Esophagus mucosa (tissue), 1 donor: Measurements from ENCODE around the gene RACGAP1. TPM values are rescaled to one million over a fixed set of nuclear protein-coding genes. Genes with fewer than 3 reads are reported as not detected.

Experiments
- ATAC-seq: fragments of 200-7000 bp; cut with Tn5 transposase; one replicate; pipeline ENCODE4 v1.9.1; 2020
- total RNA-seq: library from RNA; stranded (reverse); gene quantifications from one replicate; pipeline ENCODE4 v1.2.4, GENCODE V29; 2023
- donor health status: DM: yes; HTN: yes; CAD: no.

RACGAP1 gene
- total RNA-seq, 1 donor from 2014 or later, result 47.6 TPM

GRCh38 chr12:49953961-49954846 lies 71.1 kb downstream of the RACGAP1 start:
- ATAC-seq, result no peak

- ATAC-seq, result peak; percentile 63
These were observed 72.1 kb downstream of the RACGAP1 start for GRCh38 chr12:49953151-49953550.

GRCh38 chr12:49952391-49953055 lies 72.8 kb downstream of the RACGAP1 start:
- ATAC-seq, result no peak

- ATAC-seq, result no peak
These were observed 73.7 kb downstream of the RACGAP1 start for GRCh38 chr12:49951411-49952240.

- no peak for ATAC-seq
These were observed 74.7 kb downstream of the RACGAP1 start, which contains the start of gene AQP2 for GRCh38 chr12:49950273-49951251. Gene AQP2 (plus strand): TSS chr12:49950737. CDS start chr12:49950831, 94 bp downstream.

- no peak for ATAC-seq
These were observed 75.4 kb downstream of the RACGAP1 start for GRCh38 chr12:49949866-49950265.

GRCh38 chr12:49948866-49949845 lies 76.1 kb downstream of the RACGAP1 start:
- ATAC-seq, result no peak

- ATAC-seq, result no peak
These were observed 77.6 kb downstream of the RACGAP1 start for GRCh38 chr12:49947593-49948226.

GRCh38 chr12:49946497-49946896 lies 78.8 kb downstream of the RACGAP1 start:
- no peak for ATAC-seq

- ATAC-seq, result no peak
These were observed 79.2 kb downstream of the RACGAP1 start for GRCh38 chr12:49946086-49946485.

GRCh38 chr12:49945394-49946080 lies 79.8 kb downstream of the RACGAP1 start:
- peak; percentile 66 for ATAC-seq

GRCh38 chr12:49944718-49945117 lies 80.6 kb downstream of the RACGAP1 start:
- no peak for ATAC-seq

- ATAC-seq, result no peak
These were observed 81.2 kb downstream of the RACGAP1 start for GRCh38 chr12:49944046-49944445.

- no peak for ATAC-seq
These were observed 81.7 kb downstream of the RACGAP1 start for GRCh38 chr12:49943625-49943960.

GRCh38 chr12:49942921-49943624 lies 82.2 kb downstream of the RACGAP1 start:
- ATAC-seq, result peak; percentile 94

- ATAC-seq, result no peak
These were observed 82.8 kb downstream of the RACGAP1 start for GRCh38 chr12:49942512-49942893.

- ATAC-seq, result no peak
These were observed 83.5 kb downstream of the RACGAP1 start for GRCh38 chr12:49941556-49942511.
